Measurements from ENCODE around the gene DCTN4. TPM values are rescaled to one million over a fixed set of nuclear protein-coding genes. Genes with fewer than 3 reads are reported as not detected.

The DCTN4 gene
- polyA plus RNA-seq, 3 donors = 14.6 to 34.4 (median 16.3) TPM

- peaks cover 34% of the 10 kb centered on the region for H3K79me2 ChIP-seq (ENCODE audit: insufficient read depth, low read length)
- peaks cover 36 to 40% of the 10 kb centered on the region in 2 donors for H3K36me3 Mint-ChIP-seq
- peak overlapping the region; percentile 66 to 95 (median 88) for H3K4me3 ChIP-seq (replicated peaks in 1 of 3; ENCODE audit: low read depth in 2 of 3, low read length in 3 of 3)
- H3K9me3 Mint-ChIP-seq = no peaks in the 10 kb centered on the region
- no peaks in the 10 kb centered on the region for H3K27me3 Mint-ChIP-seq (ENCODE audit: low read depth in 3 of 3)
- H3K9me3 ChIP-seq (replicated peaks in 1 of 2; ENCODE audit: control insufficient read depth in 1 of 2, insufficient read depth in 1 of 2, low read length in 2 of 2) = no peaks in the 10 kb centered on the region
- H3K36me3 ChIP-seq (replicated peaks in 1 of 2; ENCODE audit: control insufficient read depth in 1 of 2, insufficient read depth in 2 of 2, low read length in 2 of 2) = peaks cover 36 to 42% of the 10 kb centered on the region in 2 donors
- intact Hi-C loops (cut with micrococcal nuclease) = loop anchor here in 1 of 2 donors (5.0 to 10.0 kb wide), 2 partner anchors 55 to 82 kb away; partner anchors contain the start of gene DCTN4
- peak overlapping the region; percentile 98 for H3K9ac ChIP-seq (ENCODE audit: insufficient read depth, low read length, poor library complexity, severe bottlenecking)
- peak overlapping the region; percentile 86 for H3K4me2 ChIP-seq (replicated peaks; ENCODE audit: extremely low read depth, low read length, poor library complexity, severe bottlenecking)
- no peaks in the 10 kb centered on the region for H4K20me1 ChIP-seq (ENCODE audit: insufficient read depth, low read length)
- peaks cover 13% of the 10 kb centered on the region for H3K4me1 Mint-ChIP-seq
- no peak for TF ChIP-seq CTCF (IDR thresholded peaks at IDR 0.05)
- H3K27me3 ChIP-seq (ENCODE audit: control insufficient read depth in 2 of 2, insufficient read depth in 2 of 2, low read length in 2 of 2) = no peaks in the 10 kb centered on the region
- WGBS (ENCODE audit: insufficient coverage) = 0% methylated on average over 10 of the region's 15 CpGs
- no peak overlapping the region for H3K4me3 Mint-ChIP-seq
- no peak overlapping the region for H3K27ac Mint-ChIP-seq
- DNase-seq = peak in 2 of 3 donors; percentile 56 to 77
- peaks cover 15 to 18% of the 10 kb centered on the region in 2 donors for H3K4me1 ChIP-seq (ENCODE audit: control insufficient read depth in 1 of 2, insufficient read depth in 2 of 2, low read length in 2 of 2)
- H3K27ac ChIP-seq (ENCODE audit: low read depth in 1 of 2, low read length in 2 of 2) = peak overlapping the region; percentile 80 to 98
- peak overlapping the region; percentile 89 for H2AFZ ChIP-seq (ENCODE audit: insufficient read depth, low read depth, low read length, poor library complexity, severe bottlenecking)
These were observed 58.6 kb downstream of the DCTN4 start for GRCh38 chr5:150700246-150700593.

GRCh38 chr5:150694612-150695011, 64.2 kb downstream of the DCTN4 start:
- intact Hi-C loops (cut with micrococcal nuclease) = no loop called here
- Histone ChIP-seq H4K20me1 (ENCODE audit: insufficient read depth, low read length) (no peaks in the 10 kb centered on the region), H3K4me2 (replicated peaks; ENCODE audit: extremely low read depth, low read length, poor library complexity, severe bottlenecking) (no peak overlapping the region), H3K4me1 (ENCODE audit: control insufficient read depth in 1 of 2, insufficient read depth in 2 of 2, low read length in 2 of 2) (peaks cover 5% of the 10 kb centered on the region in 2 donors), H3K27ac (ENCODE audit: low read depth in 1 of 2, low read length in 2 of 2) (no peak overlapping the region), H3K9ac (ENCODE audit: insufficient read depth, low read length, poor library complexity, severe bottlenecking) (no peak overlapping the region), H3K9me3 (replicated peaks in 1 of 2; ENCODE audit: control insufficient read depth in 1 of 2, insufficient read depth in 1 of 2, low read length in 2 of 2) (no peaks in the 10 kb centered on the region), H3K4me3 (replicated peaks in 1 of 3; ENCODE audit: low read depth in 2 of 3, low read length in 3 of 3) (no peak overlapping the region), H3K36me3 (replicated peaks in 1 of 2; ENCODE audit: control insufficient read depth in 1 of 2, insufficient read depth in 2 of 2, low read length in 2 of 2) (peaks cover 86 to 95% of the 10 kb centered on the region in 2 donors), H3K27me3 (ENCODE audit: control insufficient read depth in 2 of 2, insufficient read depth in 2 of 2, low read length in 2 of 2) (no peaks in the 10 kb centered on the region), H3K79me2 (ENCODE audit: insufficient read depth, low read length) (peaks cover 21% of the 10 kb centered on the region), H2AFZ (ENCODE audit: insufficient read depth, low read depth, low read length, poor library complexity, severe bottlenecking) (no peak overlapping the region)
- no peak for DNase-seq
- 70% methylated on average over 2 of the region's 3 CpGs for WGBS (ENCODE audit: insufficient coverage)
- no peak for TF ChIP-seq CTCF (IDR thresholded peaks at IDR 0.05)
- Mint-ChIP-seq H3K27me3 (ENCODE audit: low read depth in 3 of 3) (peaks cover 0 to 2% (median 0%) of the 10 kb centered on the region in 3 donors), H3K4me1 (peaks cover 4% of the 10 kb centered on the region), H3K27ac (no peak overlapping the region), H3K4me3 (no peak overlapping the region), H3K36me3 (peaks cover 88 to 90% of the 10 kb centered on the region in 2 donors), H3K9me3 (no peaks in the 10 kb centered on the region)

Measured in CD14-positive monocyte (primary cell).